Endodermal cell (in vitro differentiated cells): Measurements from ENCODE around the gene CEACAM6. TPM values are rescaled to one million over a fixed set of nuclear protein-coding genes. Genes with fewer than 3 reads are reported as not detected.

Experiments
- DNase-seq: peaks from one replicate; pipeline ENCODE4 v3.0.0-alpha.2; 2017
- H3K27ac ChIP-seq: 2 replicates; pipeline ENCODE4 v1.5.1; 2013; ENCODE audit warnings: mild to moderate bottlenecking, low read depth, low read length, moderate library complexity
- H3K27me3 ChIP-seq: 2 replicates; pipeline ENCODE4 v1.6.1; 2013; ENCODE audit warnings: mild to moderate bottlenecking, low read length, moderate library complexity; ENCODE audit not compliant: insufficient read depth, control insufficient read depth, poor library complexity, severe bottlenecking
- H3K36me3 ChIP-seq: 2 replicates; pipeline ENCODE4 v1.7.0; 2013; ENCODE audit warnings: mild to moderate bottlenecking, low read length, moderate library complexity; ENCODE audit not compliant: control insufficient read depth, insufficient read depth
- H3K4me1 ChIP-seq: one replicate; pipeline ENCODE4 v1.7.0; 2013; ENCODE audit warnings: low read length; ENCODE audit not compliant: control insufficient read depth, insufficient read depth
- H3K4me3 ChIP-seq: 2 replicates; pipeline ENCODE4 v1.5.1; 2013; ENCODE audit warnings: mild to moderate bottlenecking, low read length, moderate library complexity
- H3K9ac ChIP-seq: 2 replicates; pipeline ENCODE4 v1.6.1; 2013; ENCODE audit warnings: mild to moderate bottlenecking, low read length, moderate library complexity; ENCODE audit not compliant: poor library complexity, severe bottlenecking; ENCODE audit errors: extremely low read depth
- H3K9me3 ChIP-seq: 2 replicates; pipeline ENCODE4 v1.6.1; 2013; ENCODE audit warnings: mild to moderate bottlenecking, low read length, moderate library complexity; ENCODE audit not compliant: control insufficient read depth
- H3K27ac Mint-ChIP-seq: 2 replicates; pipeline ENCODE4 v1.8.0; 2020; ENCODE audit warnings: mixed read lengths
- H3K27me3 Mint-ChIP-seq: 2 replicates; pipeline ENCODE4 v1.8.0; 2021; ENCODE audit warnings: mild to moderate bottlenecking, mixed read lengths; ENCODE audit not compliant: insufficient read depth
- H3K36me3 Mint-ChIP-seq: 2 replicates; pipeline ENCODE4 v1.8.0; 2020; ENCODE audit warnings: low read depth, mixed read lengths
- H3K4me1 Mint-ChIP-seq: 2 replicates; pipeline ENCODE4 v1.8.0; 2020; ENCODE audit warnings: mixed read lengths
- H3K4me3 Mint-ChIP-seq: 2 replicates; pipeline ENCODE4 v1.8.0; 2020; ENCODE audit warnings: mild to moderate bottlenecking, moderate library complexity, mixed read lengths
- H3K9me3 Mint-ChIP-seq: 2 replicates; pipeline ENCODE4 v1.8.0; 2020; ENCODE audit warnings: mild to moderate bottlenecking, mixed read lengths
- WGBS, 2 experiments: methylation state at CpG; one replicate each; pipeline versions ENCODE4 v1.1.5 to v1.1.7; 2013; ENCODE audit warnings: missing lambda C conversion rate in 2 of 2, mixed read lengths in 1 of 2; ENCODE audit not compliant: insufficient coverage in 1 of 2, insufficient read length in 1 of 2; 5-methylcytosine and 5-hydroxymethylcytosine counted together
- total RNA-seq, 2 donors: library from RNA; stranded (reverse); fragmentation: NEBNext Ultra II Directional in 1 of 2; extraction: Animal tissue kit (Norgen Biotek cat#: 25700) in 1 of 2; gene quantifications; 2 replicates in 1 of 2; 3 replicates in 1 of 2; pipeline ENCODE4 v1.2.1, GENCODE V29; 2021
- TF ChIP-seq, protein P1 (sequence below): fragments of 200-600 bp; sonication (generic); conservative IDR thresholded peaks from 2 replicates; pipeline ENCODE4 v1.5.0; 2021; ENCODE audit warnings: antibody characterized with exemption, mild to moderate bottlenecking

CEACAM6 gene
- total RNA-seq, 2 donors from 2014 or later: not detected

DNA sequence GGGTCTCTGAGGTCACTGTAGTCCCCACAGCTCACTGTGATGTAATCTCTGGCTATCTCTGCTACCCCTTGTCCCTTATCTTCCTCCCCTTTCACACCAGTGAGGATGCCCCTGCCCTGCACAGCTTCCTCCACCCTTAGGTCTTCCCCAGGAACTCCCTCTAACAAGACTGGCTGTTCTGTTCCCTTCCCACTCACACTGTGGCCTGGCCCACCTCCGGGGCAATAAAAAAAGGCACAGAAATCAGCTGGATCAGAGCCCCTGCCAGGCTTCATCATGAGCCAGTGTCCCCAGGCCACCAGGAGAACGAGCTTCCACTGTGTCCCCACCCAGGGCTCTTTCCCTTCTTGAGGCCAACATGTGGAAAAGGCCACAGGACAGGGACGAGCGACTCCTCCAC, 45.7 kb downstream of the CEACAM6 start:
- no peaks in the 10 kb centered on the region for H3K9me3 ChIP-seq
- no peak overlapping the region for H3K9ac ChIP-seq
- no peaks in the 10 kb centered on the region for H3K36me3 ChIP-seq
- 82 to 83% methylated on average over 4 of the region's 4 CpGs for WGBS, 2 experiments
- Mint-ChIP-seq H3K9me3 (peaks cover 28% of the 10 kb centered on the region), H3K4me1 (peaks cover 2% of the 10 kb centered on the region), H3K27me3 (peaks cover 17% of the 10 kb centered on the region), H3K36me3 (no peaks in the 10 kb centered on the region), H3K27ac (no peak overlapping the region), H3K4me3 (no peak overlapping the region)
- TF ChIP-seq, protein P1, sequence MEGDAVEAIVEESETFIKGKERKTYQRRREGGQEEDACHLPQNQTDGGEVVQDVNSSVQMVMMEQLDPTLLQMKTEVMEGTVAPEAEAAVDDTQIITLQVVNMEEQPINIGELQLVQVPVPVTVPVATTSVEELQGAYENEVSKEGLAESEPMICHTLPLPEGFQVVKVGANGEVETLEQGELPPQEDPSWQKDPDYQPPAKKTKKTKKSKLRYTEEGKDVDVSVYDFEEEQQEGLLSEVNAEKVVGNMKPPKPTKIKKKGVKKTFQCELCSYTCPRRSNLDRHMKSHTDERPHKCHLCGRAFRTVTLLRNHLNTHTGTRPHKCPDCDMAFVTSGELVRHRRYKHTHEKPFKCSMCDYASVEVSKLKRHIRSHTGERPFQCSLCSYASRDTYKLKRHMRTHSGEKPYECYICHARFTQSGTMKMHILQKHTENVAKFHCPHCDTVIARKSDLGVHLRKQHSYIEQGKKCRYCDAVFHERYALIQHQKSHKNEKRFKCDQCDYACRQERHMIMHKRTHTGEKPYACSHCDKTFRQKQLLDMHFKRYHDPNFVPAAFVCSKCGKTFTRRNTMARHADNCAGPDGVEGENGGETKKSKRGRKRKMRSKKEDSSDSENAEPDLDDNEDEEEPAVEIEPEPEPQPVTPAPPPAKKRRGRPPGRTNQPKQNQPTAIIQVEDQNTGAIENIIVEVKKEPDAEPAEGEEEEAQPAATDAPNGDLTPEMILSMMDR: no peak
- no peak overlapping the region for H3K4me3 ChIP-seq
- peaks cover 5% of the 10 kb centered on the region for H3K27me3 ChIP-seq
- H3K4me1 ChIP-seq: no peaks in the 10 kb centered on the region
- DNase-seq: peak; percentile 17
- no peak overlapping the region for H3K27ac ChIP-seq

DNA sequence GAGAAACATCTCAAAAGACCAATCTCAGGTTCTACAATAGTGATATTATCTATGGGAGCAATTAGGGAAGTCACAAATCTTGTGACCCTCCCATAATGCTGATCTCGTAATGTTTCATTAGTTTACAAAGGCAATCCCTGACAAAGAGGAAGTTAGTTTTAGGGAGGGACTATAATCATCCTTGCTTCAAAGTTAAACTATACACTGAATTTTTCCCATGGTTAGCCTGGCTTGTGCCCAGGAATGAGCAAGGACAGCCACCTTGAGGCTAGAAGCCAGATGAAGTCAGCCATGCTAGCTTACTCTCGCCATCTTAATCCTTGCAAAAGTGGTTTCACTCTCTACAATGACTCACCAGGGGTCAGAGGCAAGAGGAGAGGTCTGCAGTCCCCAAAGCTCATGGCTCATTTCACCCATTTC, 46.5 kb downstream of the CEACAM6 start:
- Mint-ChIP-seq H3K4me3 (no peak overlapping the region), H3K9me3 (peaks cover 28% of the 10 kb centered on the region), H3K27me3 (peaks cover 11% of the 10 kb centered on the region), H3K4me1 (peaks cover 2% of the 10 kb centered on the region), H3K27ac (no peak overlapping the region), H3K36me3 (no peaks in the 10 kb centered on the region)
- WGBS, 2 experiments: 68 to 75% methylated on average over 2 of the region's 2 CpGs
- TF ChIP-seq, protein P1: no peak
- Histone ChIP-seq H3K4me1 (no peaks in the 10 kb centered on the region), H3K9me3 (no peaks in the 10 kb centered on the region), H3K27me3 (peaks cover 5% of the 10 kb centered on the region), H3K27ac (no peak overlapping the region), H3K9ac (no peak overlapping the region), H3K36me3 (no peaks in the 10 kb centered on the region), H3K4me3 (no peak overlapping the region)
- peak; percentile 27 for DNase-seq

DNA sequence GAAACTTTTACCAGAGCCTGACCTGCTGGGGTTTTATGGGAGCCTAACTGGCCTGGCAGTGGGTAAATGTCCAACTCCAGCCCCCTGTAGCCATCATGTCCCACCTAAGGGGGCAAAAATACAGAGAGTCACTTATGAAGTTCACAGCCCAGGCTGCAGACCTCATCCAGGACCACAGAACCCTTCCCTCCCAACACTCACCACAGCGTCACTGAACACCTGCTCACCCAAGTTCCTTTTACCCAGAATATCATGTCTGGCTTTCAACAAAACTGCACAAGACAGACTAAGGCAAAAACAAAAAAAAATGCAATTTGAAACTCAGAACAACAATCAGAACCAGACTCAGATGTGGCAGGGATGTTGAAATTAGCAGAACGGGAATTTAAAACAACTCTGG, 47.4 kb downstream of the CEACAM6 start:
- Histone ChIP-seq H3K4me1 (no peaks in the 10 kb centered on the region), H3K9ac (no peak overlapping the region), H3K36me3 (no peaks in the 10 kb centered on the region), H3K9me3 (no peaks in the 10 kb centered on the region), H3K4me3 (no peak overlapping the region), H3K27me3 (peaks cover 5% of the 10 kb centered on the region), H3K27ac (no peak overlapping the region)
- TF ChIP-seq, protein P1: no peak
- DNase-seq: peak; percentile 3
- peaks cover 2% of the 10 kb centered on the region for H3K27me3 Mint-ChIP-seq
- H3K4me1 Mint-ChIP-seq: peaks cover 2% of the 10 kb centered on the region
- H3K27ac Mint-ChIP-seq: no peak overlapping the region
- H3K4me3 Mint-ChIP-seq: no peak overlapping the region
- no peaks in the 10 kb centered on the region for H3K36me3 Mint-ChIP-seq
- H3K9me3 Mint-ChIP-seq: peaks cover 37% of the 10 kb centered on the region
- WGBS, 2 experiments: 84 to 100% methylated on average over 1 to 2 of the region's 2 CpGs
